Subcutaneous adipose tissue (tissue), 4 donors: Measurements from ENCODE around the gene SLC35F3. TPM values are rescaled to one million over a fixed set of nuclear protein-coding genes. Genes with fewer than 3 reads are reported as not detected.

ENCODE experiments used
- CTCF ChIP-seq: fragments of 450-650 bp; IDR thresholded peaks from one replicate; pipeline ENCODE4 v1.5.1; 2016; ENCODE audit warnings: low read depth, mild to moderate bottlenecking, control low read depth, antibody characterized with exemption, moderate library complexity
- total RNA-seq, 4 donors: library from RNA; depleted of rRNA; stranded (reverse); fragments of >200 nt; gene quantifications; one replicate each; pipeline ENCODE4 v1.1.0, GENCODE V29; 2016

The SLC35F3 gene
- total RNA-seq, 4 donors from 2014 or later: 0.44 TPM; not detected in 3

GRCh38 chr1:234140388-234140787, 235.9 kb downstream of the SLC35F3 start:
- TF ChIP-seq CTCF: no peak

GRCh38 chr1:234141006-234141405, 236.5 kb downstream of the SLC35F3 start:
- no peak for TF ChIP-seq CTCF

- TF ChIP-seq CTCF: no peak
These were observed 239.2 kb downstream of the SLC35F3 start for GRCh38 chr1:234143681-234144080.

GRCh38 chr1:234144901-234145300, 240.4 kb downstream of the SLC35F3 start:
- no peak for TF ChIP-seq CTCF

GRCh38 chr1:234148350-234148749, 243.9 kb downstream of the SLC35F3 start:
- no peak for TF ChIP-seq CTCF

GRCh38 chr1:234148816-234149215, 244.3 kb downstream of the SLC35F3 start:
- TF ChIP-seq CTCF: no peak

GRCh38 chr1:234149217-234149616, 244.7 kb downstream of the SLC35F3 start:
- TF ChIP-seq CTCF: no peak
